Heart right ventricle (tissue), 16 donors: Measurements from ENCODE around the gene CXCL8. TPM values are rescaled to one million over a fixed set of nuclear protein-coding genes. Genes with fewer than 3 reads are reported as not detected.
A peak's percentile ranks its signal among the peaks of the same experiment; 100 is the strongest.

Experiments used
- ATAC-seq, 8 donors: fragments of 200-7000 bp; cut with Tn5 transposase; one replicate each; pipeline ENCODE4 v1.9.1; 2020; ENCODE audit warnings: mild to moderate bottlenecking in 8 of 8, moderate library complexity in 8 of 8, moderate number of reproducible peaks in 1 of 8
- DNase-seq, 2 donors: peaks; one replicate each; pipeline ENCODE4 v3.0.0-alpha.2; 2020
- H3K27ac ChIP-seq, 10 donors: fragments of 200-600 bp; sonication (generic) in 2 of 10; one replicate each; pipeline versions ENCODE4 v1.5.0 to v1.8.0; 2020 to 2022; ENCODE audit warnings: mild to moderate bottlenecking in 3 of 10
- H3K27me3 ChIP-seq, 7 donors: fragments of 200-600 bp; one replicate each; pipeline ENCODE4 v1.8.0; 2021 to 2022; ENCODE audit warnings: mild to moderate bottlenecking in 2 of 7
- H3K36me3 ChIP-seq, 9 donors: fragments of 200-600 bp; sonication (generic) in 1 of 9; one replicate each; pipeline versions ENCODE4 v1.5.0 to v1.8.0; 2020 to 2022; ENCODE audit warnings: mild to moderate bottlenecking in 2 of 9
- H3K4me1 ChIP-seq, 9 donors: fragments of 200-600 bp; sonication (generic) in 1 of 9; one replicate each; pipeline versions ENCODE4 v1.5.0 to v1.8.0; 2020 to 2022; ENCODE audit warnings: mild to moderate bottlenecking in 4 of 9
- H3K4me3 ChIP-seq, 10 donors: fragments of 200-600 bp; sonication (generic) in 2 of 10; one replicate each; pipeline versions ENCODE4 v1.5.0 to v1.8.0; 2020 to 2022; ENCODE audit warnings: mild to moderate bottlenecking in 7 of 10, moderate library complexity in 2 of 10
- H3K9me3 ChIP-seq, 11 donors: fragments of 200-600 bp in 10 of 11; sonication (generic) in 2 of 11; one replicate each; pipeline versions ENCODE4 v1.5.0 to v1.8.0; 2013 to 2022; ENCODE audit warnings: mild to moderate bottlenecking in 2 of 11, control low read depth in 1 of 11, moderate library complexity in 1 of 11
- WGBS, 2 donors: extraction: QIAGEN DNeasy Blood & Tissue Kit; methylation state at CpG; one replicate each; pipeline ENCODE4 v1.1.7; 2013; ENCODE audit warnings: inconsistent platforms in 1 of 2; 5-methylcytosine and 5-hydroxymethylcytosine counted together
- intact Hi-C, 10 donors: fragments of 100-400 bp; cut with DNase I; formaldehyde crosslinking; loops; one replicate each; pipeline versions ENCODE4 v1.11.1 to v1.14.2; 2022
- polyA plus RNA-seq, 2 donors: library from polyadenylated mRNA; stranded (reverse); fragments of 200-250 nt; gene quantifications; one replicate each; pipeline ENCODE4 v1.2.3, GENCODE V29; 2013
- total RNA-seq, 10 donors: library from RNA; stranded (reverse); fragmentation: NEBNext Ultra II Directional in 3 of 10; extraction: Animal tissue kit (Norgen Biotek cat#: 25700) in 3 of 10; gene quantifications; one replicate each; pipeline versions ENCODE4 v1.2.1 to v1.2.4, GENCODE V29; 2021 to 2023
- TF ChIP-seq, protein P1 (sequence below), 9 donors: fragments of 200-600 bp; sonication (generic) in 2 of 9; IDR thresholded peaks; one replicate each; pipeline versions ENCODE4 v1.5.0 to v1.8.0; 2021 to 2022; ENCODE audit warnings: antibody characterized with exemption in 9 of 9, mild to moderate bottlenecking in 5 of 9, moderate library complexity in 1 of 9
- donor health status: Arrhythmogenic right ventricular cardiomyopathy.
- donor health status: ischemic (EF 13 %, LVEDD 7.1; RV severe dilation, severe dysfunction).
- donor health status: healthy with polysubstance abuse.
- donor health status: DM: no; HTN: yes; CAD: no.
- donor health status: DM: no; HTN: no; CAD: no.
- donor health status: ischemic (EF 25% LVEDD 6.9; RV normal size, moderate dysfunction).
- donor health status: ischemic (EF 25% LVEDD 5.7; RV mildly dilated, moderate dysfunction).
- donor health status: healthy.
- donor health status: DM: yes; HTN: yes; CAD: no.
- donor health status: Ischemic cardiomyopathy.
- donor health status: ischemic (EF 35%, LVEDD 5.7; RV mildly dilated, moderate dysfunction).
- donor health status: nonischemic (EF 11% LVEDD 7.7; RV severe dilation, severe dysfunction).
- donor health status: DM: yes; HTN: yes; CAD: no.
- donor health status: PGD.
- donor health status: ischemic (EF 29% LVEDD 5.4; RV normal size, mild dysfunction).
- donor health status: nonischemic (EF 23%, LVEDD 6.1; RV moderate dilation, normal function).

The CXCL8 gene
- total and polyA plus RNA-seq, 12 donors = 0.23 to 19.3 (median 0.72) TPM; not detected in 1

DNA sequence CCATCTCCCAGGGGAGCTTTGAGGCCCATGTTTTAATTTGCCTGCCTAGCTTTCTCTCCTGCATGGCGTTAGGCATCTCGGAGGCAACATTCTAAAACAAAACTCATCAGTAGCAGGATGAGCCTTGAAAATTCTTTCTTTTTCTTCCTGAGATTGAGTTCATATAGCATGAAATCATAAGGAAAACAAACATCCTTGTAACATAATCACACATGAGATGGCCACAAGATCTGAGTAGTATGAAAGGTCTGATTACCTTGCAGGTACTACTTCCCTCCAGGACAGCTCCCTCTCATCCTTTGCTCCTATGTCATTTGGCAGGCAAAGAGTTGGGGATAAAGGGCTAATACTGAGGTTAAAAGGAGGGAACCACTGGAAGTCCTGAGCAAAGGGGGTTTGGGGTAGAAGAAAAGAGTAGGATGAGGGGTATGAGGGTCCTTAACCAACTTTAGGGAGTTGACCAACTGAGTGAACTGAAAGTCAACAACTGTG, 37.5 kb upstream of the CXCL8 start:
- Histone ChIP-seq H3K4me3 (no peak overlapping the region), H3K27me3 (no peaks in the 10 kb centered on the region), H3K4me1 (peaks cover 0 to 51% (median 30%) of the 10 kb centered on the region in 9 donors), H3K36me3 (no peaks in the 10 kb centered on the region), H3K9me3 (no peaks in the 10 kb centered on the region), H3K27ac (peak overlapping the region in 3 of 10 donors; percentile 29 to 84 (median 70))
- 84 to 94% methylated on average over 2 of the region's 2 CpGs for WGBS, 2 donors
- TF ChIP-seq, protein P1, sequence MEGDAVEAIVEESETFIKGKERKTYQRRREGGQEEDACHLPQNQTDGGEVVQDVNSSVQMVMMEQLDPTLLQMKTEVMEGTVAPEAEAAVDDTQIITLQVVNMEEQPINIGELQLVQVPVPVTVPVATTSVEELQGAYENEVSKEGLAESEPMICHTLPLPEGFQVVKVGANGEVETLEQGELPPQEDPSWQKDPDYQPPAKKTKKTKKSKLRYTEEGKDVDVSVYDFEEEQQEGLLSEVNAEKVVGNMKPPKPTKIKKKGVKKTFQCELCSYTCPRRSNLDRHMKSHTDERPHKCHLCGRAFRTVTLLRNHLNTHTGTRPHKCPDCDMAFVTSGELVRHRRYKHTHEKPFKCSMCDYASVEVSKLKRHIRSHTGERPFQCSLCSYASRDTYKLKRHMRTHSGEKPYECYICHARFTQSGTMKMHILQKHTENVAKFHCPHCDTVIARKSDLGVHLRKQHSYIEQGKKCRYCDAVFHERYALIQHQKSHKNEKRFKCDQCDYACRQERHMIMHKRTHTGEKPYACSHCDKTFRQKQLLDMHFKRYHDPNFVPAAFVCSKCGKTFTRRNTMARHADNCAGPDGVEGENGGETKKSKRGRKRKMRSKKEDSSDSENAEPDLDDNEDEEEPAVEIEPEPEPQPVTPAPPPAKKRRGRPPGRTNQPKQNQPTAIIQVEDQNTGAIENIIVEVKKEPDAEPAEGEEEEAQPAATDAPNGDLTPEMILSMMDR (IDR thresholded peaks at IDR 0.05) = no peak
- no peak for ATAC-seq
- intact Hi-C loops = no loop called here
- DNase-seq = no peak

DNA sequence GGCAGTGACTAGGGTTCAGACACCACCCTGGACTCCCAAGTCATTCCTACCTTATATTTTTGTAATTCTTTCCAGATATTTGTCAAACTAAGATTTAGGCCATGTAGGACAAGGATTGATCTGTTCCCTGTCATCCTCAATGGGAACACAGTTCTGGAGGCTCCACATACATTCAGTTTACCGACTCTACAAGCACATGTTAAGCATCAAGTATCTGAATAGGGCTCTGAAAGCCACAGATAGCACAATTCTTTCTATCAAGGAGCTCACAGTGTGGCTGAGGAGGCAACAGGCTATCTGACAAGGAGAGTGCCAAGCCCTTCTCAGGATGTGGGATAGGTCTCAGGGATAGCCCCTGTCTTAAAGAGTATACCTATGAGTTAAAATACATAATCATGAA, 37.0 kb upstream of the CXCL8 start:
- ATAC-seq (no peak), DNase-seq (no peak)
- Histone ChIP-seq H3K27ac (peak overlapping the region in 4 of 10 donors; percentile 29 to 84 (median 55)), H3K27me3 (no peaks in the 10 kb centered on the region), H3K36me3 (no peaks in the 10 kb centered on the region), H3K4me3 (no peak overlapping the region), H3K9me3 (no peaks in the 10 kb centered on the region), H3K4me1 (peaks cover 0 to 56% (median 30%) of the 10 kb centered on the region in 9 donors)
- intact Hi-C loops = no loop called here
- TF ChIP-seq, protein P1 (IDR thresholded peaks at IDR 0.05) = no peak
- 48 to 74% methylated on average over 1 of the region's 1 CpG for WGBS, 2 donors

DNA sequence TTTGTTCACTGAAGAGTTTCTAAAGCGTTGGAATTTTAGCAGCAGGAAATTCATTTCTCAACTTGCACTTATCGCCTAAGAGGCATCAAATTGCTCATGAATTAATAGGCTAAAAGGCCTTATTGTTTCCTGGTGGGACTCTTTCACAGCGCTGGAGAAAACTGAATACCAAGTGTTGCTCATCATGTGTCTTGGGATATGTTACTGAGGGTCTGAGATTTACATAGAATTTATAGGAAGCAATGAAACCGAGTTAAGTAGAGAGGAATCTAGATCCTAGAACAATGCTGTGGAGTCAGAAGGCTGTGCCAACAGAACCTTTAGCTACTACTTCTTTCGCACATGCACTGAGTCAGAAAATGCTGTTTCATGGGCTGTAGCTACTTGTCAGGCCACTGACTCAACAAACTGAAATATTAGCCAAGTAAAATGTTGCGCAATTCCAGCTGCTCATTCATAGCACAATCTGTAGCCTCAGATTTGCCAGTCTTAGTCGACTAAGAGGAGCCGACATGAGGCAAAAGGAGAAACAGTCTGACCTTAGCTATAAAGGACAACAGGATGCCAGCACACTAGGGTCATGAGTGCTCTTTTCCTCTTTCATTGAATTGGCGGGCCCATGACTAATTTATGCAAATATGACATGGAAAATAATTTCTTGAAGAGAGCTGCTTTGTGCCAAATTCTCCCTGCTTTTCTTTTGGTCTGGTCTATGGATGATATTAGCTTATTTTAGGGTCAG, 35.9 kb upstream of the CXCL8 start:
- 48 to 54% methylated on average over 9 of the region's 9 CpGs for WGBS, 2 donors
- TF ChIP-seq, protein P1 (IDR thresholded peaks at IDR 0.05) = no peak
- intact Hi-C loops = no loop called here
- ATAC-seq = peak; percentile 88 to 94 (median 93)
- peak in 1 of 2 donors; percentile 69 for DNase-seq
- H3K27me3 ChIP-seq = no peaks in the 10 kb centered on the region
- no peak overlapping the region for H3K4me3 ChIP-seq
- H3K27ac ChIP-seq = peak overlapping the region in 7 of 10 donors; percentile 33 to 84 (median 70)
- H3K36me3 ChIP-seq = no peaks in the 10 kb centered on the region
- H3K9me3 ChIP-seq = no peaks in the 10 kb centered on the region
- H3K4me1 ChIP-seq = peaks cover 0 to 62% (median 23%) of the 10 kb centered on the region in 9 donors

DNA sequence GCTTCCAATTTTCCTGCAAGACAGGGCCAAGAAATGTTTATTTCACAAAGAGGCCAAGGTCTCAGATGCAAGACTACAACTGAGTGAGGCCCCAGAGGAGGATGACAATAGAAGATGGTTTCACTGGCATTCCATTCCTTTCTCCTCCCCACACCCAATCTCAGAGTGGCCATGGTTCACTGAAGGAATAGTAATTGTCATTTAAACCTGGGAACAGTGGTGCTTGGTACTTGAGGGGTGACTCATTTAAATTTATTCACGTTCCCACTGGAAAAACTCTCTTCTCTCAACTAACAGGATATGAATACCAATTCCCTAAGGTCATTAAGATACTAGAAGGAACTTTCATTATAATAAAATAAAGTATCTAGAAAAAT, 35.3 kb upstream of the CXCL8 start:
- TF ChIP-seq, protein P1 (IDR thresholded peaks at IDR 0.05) = no peak
- intact Hi-C loops = no loop called here
- Histone ChIP-seq H3K27me3 (no peaks in the 10 kb centered on the region), H3K36me3 (no peaks in the 10 kb centered on the region), H3K4me3 (no peak overlapping the region), H3K9me3 (no peaks in the 10 kb centered on the region), H3K4me1 (peaks cover 0 to 66% (median 23%) of the 10 kb centered on the region in 9 donors), H3K27ac (peak overlapping the region in 6 of 10 donors; percentile 40 to 84 (median 72))
- ATAC-seq (peak in 7 of 8 donors; percentile 4 to 50 (median 38)), DNase-seq (no peak)
- 44 to 45% methylated on average over 1 of the region's 1 CpG for WGBS, 2 donors
